Measurements from ENCODE around the gene IGSF8. TPM values are rescaled to one million over a fixed set of nuclear protein-coding genes. Genes with fewer than 3 reads are reported as not detected.

Gene IGSF8
- total RNA-seq, 1 experiment from 2014 or later, result 101 TPM

DNA sequence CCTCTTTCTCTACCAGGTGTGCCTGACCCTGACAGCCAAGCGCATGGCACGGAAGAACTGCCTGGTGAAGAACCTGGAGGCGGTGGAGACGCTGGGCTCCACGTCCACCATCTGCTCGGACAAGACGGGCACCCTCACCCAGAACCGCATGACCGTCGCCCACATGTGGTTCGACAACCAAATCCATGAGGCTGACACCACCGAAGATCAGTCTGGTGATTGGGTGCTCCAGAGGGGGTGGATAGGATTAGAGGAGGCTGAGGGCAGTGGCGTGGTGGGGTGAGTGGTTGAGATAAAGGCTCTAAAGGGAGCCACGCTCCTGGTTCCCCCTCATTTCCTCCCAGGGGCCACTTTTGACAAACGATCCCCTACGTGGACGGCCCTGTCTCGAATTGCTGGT, 30.2 kb upstream of the IGSF8 start (continued):
- TF ChIP-seq, protein P1, sequence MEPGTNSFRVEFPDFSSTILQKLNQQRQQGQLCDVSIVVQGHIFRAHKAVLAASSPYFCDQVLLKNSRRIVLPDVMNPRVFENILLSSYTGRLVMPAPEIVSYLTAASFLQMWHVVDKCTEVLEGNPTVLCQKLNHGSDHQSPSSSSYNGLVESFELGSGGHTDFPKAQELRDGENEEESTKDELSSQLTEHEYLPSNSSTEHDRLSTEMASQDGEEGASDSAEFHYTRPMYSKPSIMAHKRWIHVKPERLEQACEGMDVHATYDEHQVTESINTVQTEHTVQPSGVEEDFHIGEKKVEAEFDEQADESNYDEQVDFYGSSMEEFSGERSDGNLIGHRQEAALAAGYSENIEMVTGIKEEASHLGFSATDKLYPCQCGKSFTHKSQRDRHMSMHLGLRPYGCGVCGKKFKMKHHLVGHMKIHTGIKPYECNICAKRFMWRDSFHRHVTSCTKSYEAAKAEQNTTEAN (CRISPR knock-in tag; IDR thresholded peaks at IDR 0.05), result no peak
- TF ChIP-seq JAZF1 (CRISPR knock-in tag; IDR thresholded peaks at IDR 0.05), result no peak
- no peak for TF ChIP-seq GABPB1 (CRISPR knock-in tag; IDR thresholded peaks at IDR 0.05)
- TF ChIP-seq TCF7 (CRISPR knock-in tag; IDR thresholded peaks at IDR 0.05; ENCODE audit: low read depth), result no peak
- TF ChIP-seq, protein P2, sequence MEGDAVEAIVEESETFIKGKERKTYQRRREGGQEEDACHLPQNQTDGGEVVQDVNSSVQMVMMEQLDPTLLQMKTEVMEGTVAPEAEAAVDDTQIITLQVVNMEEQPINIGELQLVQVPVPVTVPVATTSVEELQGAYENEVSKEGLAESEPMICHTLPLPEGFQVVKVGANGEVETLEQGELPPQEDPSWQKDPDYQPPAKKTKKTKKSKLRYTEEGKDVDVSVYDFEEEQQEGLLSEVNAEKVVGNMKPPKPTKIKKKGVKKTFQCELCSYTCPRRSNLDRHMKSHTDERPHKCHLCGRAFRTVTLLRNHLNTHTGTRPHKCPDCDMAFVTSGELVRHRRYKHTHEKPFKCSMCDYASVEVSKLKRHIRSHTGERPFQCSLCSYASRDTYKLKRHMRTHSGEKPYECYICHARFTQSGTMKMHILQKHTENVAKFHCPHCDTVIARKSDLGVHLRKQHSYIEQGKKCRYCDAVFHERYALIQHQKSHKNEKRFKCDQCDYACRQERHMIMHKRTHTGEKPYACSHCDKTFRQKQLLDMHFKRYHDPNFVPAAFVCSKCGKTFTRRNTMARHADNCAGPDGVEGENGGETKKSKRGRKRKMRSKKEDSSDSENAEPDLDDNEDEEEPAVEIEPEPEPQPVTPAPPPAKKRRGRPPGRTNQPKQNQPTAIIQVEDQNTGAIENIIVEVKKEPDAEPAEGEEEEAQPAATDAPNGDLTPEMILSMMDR (IDR thresholded peaks at IDR 0.05), result no peak
- no peak for TF ChIP-seq CBFB (CRISPR knock-in tag; IDR thresholded peaks at IDR 0.05; ENCODE audit: low read depth)
- no peak for TF ChIP-seq ZBTB21 (CRISPR knock-in tag; IDR thresholded peaks at IDR 0.05; ENCODE audit: borderline replicate concordance)
- TF ChIP-seq NR2C2 (CRISPR knock-in tag; IDR thresholded peaks at IDR 0.05), result no peak
- no peak for TF ChIP-seq NR1H2 (CRISPR knock-in tag; IDR thresholded peaks at IDR 0.05)

DNA sequence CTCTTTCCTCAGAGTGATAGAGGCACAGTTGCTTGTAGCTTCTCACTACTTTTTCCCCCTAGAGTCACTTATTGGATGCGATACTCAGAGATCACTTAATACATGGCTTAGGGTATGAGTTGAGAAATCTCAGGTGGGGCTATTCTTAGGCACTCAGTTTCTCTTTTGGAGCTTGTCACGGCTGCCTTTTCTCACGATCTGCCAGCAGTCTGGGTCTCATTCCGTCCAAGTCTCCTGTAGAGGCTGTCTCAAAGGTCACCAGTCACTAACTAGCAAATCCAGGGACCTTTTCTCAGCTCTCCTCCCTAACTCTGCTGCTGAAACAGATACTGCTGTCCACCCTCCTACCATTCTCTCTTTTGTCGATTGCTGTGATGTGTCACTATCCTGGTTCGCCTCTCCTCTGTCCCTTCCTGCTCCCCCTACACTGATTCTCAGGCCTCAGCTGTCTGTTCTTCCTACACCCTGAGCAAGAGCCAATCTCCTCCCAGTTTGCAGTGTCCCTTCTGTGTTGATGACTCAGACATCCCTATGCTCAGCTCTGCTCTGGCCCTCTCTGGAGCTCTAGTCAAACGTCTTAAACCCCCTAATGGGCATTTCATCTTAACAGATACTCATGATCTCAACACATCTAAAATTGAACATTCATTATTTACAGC, 29.6 kb upstream of the IGSF8 start:
- H3K4me1 Mint-ChIP-seq, result peaks cover 12% of the 10 kb centered on the region
- H3K4me3 Mint-ChIP-seq, result no peak overlapping the region
- no peak for ATAC-seq
- ChIA-PET CTCF (interaction anchor here (0.7 to 2.2 kb wide), 5 partner anchors 10 to 124 kb away, joined by 3 to 7 read pairs (median 3); no protein-coding TSS in a partner anchor), POLR2A (no interaction called here)
- H3K36me3 Mint-ChIP-seq, result peaks cover 50% of the 10 kb centered on the region
- no peaks in the 10 kb centered on the region for H3K9me3 Mint-ChIP-seq
- no peak for DNase-seq (ENCODE audit: low spot score)
- H3K27me3 Mint-ChIP-seq (ENCODE audit: low read depth), result no peaks in the 10 kb centered on the region
- no peak overlapping the region for H3K27ac Mint-ChIP-seq
- TF ChIP-seq OVOL2 (CRISPR knock-in tag; IDR thresholded peaks at IDR 0.05; ENCODE audit: borderline replicate concordance) (no peak), FOXP1 (CRISPR knock-in tag; IDR thresholded peaks at IDR 0.05; ENCODE audit: borderline replicate concordance) (no peak), TEAD4 (CRISPR knock-in tag; IDR thresholded peaks at IDR 0.05) (no peak), ZNF263 (CRISPR knock-in tag; IDR thresholded peaks at IDR 0.05; ENCODE audit: low read depth) (no peak), CREB1 (CRISPR knock-in tag; IDR thresholded peaks at IDR 0.05) (no peak), ZNF317 (CRISPR knock-in tag; IDR thresholded peaks at IDR 0.05; ENCODE audit: borderline replicate concordance, low read depth) (no peak), ZNF219 (CRISPR knock-in tag; IDR thresholded peaks at IDR 0.05; ENCODE audit: borderline replicate concordance) (no peak), FOXJ3 (CRISPR knock-in tag; IDR thresholded peaks at IDR 0.05; ENCODE audit: borderline replicate concordance) (no peak)
- TF ChIP-seq, protein P3, sequence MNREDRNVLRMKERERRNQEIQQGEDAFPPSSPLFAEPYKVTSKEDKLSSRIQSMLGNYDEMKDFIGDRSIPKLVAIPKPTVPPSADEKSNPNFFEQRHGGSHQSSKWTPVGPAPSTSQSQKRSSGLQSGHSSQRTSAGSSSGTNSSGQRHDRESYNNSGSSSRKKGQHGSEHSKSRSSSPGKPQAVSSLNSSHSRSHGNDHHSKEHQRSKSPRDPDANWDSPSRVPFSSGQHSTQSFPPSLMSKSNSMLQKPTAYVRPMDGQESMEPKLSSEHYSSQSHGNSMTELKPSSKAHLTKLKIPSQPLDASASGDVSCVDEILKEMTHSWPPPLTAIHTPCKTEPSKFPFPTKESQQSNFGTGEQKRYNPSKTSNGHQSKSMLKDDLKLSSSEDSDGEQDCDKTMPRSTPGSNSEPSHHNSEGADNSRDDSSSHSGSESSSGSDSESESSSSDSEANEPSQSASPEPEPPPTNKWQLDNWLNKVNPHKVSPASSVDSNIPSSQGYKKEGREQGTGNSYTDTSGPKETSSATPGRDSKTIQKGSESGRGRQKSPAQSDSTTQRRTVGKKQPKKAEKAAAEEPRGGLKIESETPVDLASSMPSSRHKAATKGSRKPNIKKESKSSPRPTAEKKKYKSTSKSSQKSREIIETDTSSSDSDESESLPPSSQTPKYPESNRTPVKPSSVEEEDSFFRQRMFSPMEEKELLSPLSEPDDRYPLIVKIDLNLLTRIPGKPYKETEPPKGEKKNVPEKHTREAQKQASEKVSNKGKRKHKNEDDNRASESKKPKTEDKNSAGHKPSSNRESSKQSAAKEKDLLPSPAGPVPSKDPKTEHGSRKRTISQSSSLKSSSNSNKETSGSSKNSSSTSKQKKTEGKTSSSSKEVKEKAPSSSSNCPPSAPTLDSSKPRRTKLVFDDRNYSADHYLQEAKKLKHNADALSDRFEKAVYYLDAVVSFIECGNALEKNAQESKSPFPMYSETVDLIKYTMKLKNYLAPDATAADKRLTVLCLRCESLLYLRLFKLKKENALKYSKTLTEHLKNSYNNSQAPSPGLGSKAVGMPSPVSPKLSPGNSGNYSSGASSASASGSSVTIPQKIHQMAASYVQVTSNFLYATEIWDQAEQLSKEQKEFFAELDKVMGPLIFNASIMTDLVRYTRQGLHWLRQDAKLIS (CRISPR knock-in tag; IDR thresholded peaks at IDR 0.05; ENCODE audit: borderline replicate concordance), result no peak
- TF ChIP-seq, protein P4, sequence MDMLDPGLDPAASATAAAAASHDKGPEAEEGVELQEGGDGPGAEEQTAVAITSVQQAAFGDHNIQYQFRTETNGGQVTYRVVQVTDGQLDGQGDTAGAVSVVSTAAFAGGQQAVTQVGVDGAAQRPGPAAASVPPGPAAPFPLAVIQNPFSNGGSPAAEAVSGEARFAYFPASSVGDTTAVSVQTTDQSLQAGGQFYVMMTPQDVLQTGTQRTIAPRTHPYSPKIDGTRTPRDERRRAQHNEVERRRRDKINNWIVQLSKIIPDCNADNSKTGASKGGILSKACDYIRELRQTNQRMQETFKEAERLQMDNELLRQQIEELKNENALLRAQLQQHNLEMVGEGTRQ (CRISPR knock-in tag; IDR thresholded peaks at IDR 0.05), result no peak
- TF ChIP-seq, protein P5, sequence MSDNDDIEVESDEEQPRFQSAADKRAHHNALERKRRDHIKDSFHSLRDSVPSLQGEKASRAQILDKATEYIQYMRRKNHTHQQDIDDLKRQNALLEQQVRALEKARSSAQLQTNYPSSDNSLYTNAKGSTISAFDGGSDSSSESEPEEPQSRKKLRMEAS (CRISPR knock-in tag; IDR thresholded peaks at IDR 0.05), result no peak
- TF ChIP-seq, protein P6, sequence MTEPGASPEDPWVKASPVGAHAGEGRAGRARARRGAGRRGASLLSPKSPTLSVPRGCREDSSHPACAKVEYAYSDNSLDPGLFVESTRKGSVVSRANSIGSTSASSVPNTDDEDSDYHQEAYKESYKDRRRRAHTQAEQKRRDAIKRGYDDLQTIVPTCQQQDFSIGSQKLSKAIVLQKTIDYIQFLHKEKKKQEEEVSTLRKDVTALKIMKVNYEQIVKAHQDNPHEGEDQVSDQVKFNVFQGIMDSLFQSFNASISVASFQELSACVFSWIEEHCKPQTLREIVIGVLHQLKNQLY (CRISPR knock-in tag; IDR thresholded peaks at IDR 0.05), result no peak
- TF ChIP-seq, protein P7, sequence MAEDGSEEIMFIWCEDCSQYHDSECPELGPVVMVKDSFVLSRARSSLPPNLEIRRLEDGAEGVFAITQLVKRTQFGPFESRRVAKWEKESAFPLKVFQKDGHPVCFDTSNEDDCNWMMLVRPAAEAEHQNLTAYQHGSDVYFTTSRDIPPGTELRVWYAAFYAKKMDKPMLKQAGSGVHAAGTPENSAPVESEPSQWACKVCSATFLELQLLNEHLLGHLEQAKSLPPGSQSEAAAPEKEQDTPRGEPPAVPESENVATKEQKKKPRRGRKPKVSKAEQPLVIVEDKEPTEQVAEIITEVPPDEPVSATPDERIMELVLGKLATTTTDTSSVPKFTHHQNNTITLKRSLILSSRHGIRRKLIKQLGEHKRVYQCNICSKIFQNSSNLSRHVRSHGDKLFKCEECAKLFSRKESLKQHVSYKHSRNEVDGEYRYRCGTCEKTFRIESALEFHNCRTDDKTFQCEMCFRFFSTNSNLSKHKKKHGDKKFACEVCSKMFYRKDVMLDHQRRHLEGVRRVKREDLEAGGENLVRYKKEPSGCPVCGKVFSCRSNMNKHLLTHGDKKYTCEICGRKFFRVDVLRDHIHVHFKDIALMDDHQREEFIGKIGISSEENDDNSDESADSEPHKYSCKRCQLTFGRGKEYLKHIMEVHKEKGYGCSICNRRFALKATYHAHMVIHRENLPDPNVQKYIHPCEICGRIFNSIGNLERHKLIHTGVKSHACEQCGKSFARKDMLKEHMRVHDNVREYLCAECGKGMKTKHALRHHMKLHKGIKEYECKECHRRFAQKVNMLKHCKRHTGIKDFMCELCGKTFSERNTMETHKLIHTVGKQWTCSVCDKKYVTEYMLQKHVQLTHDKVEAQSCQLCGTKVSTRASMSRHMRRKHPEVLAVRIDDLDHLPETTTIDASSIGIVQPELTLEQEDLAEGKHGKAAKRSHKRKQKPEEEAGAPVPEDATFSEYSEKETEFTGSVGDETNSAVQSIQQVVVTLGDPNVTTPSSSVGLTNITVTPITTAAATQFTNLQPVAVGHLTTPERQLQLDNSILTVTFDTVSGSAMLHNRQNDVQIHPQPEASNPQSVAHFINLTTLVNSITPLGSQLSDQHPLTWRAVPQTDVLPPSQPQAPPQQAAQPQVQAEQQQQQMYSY (CRISPR knock-in tag; IDR thresholded peaks at IDR 0.05), result no peak
- TF ChIP-seq, protein P1 (CRISPR knock-in tag; IDR thresholded peaks at IDR 0.05), result no peak

All from WTC11 (cell line).